PC-3 (cell line): Measurements from ENCODE around the gene MTF2. TPM values are rescaled to one million over a fixed set of nuclear protein-coding genes. Genes with fewer than 3 reads are reported as not detected.

Experiments used
- ATAC-seq: fragments of 200-7000 bp; cut with Tn5 transposase; 2 replicates; pipeline ENCODE4 v1.9.1; 2020; ENCODE audit warnings: mild to moderate bottlenecking, moderate library complexity
- BruUV-seq: library from RNA; stranded (reverse); fragments of 400-500 nt; replicated peaks from 2 replicates; lab custom pipeline; 2021; lab: Mats Ljungman, UMichigan
- CTCF ChIA-PET: fragments of 300-600 bp; sonication (Branson Sonifier 250); formaldehyde crosslinking; loops from one replicate; lab custom pipeline; 2022; ENCODE audit warnings: antibody characterized with exemption; lab: Charles Lee
- POLR2A ChIA-PET: fragments of 300-600 bp; sonication (Branson Sonifier 250); formaldehyde crosslinking; loops from one replicate; lab custom pipeline; 2022; ENCODE audit warnings: antibody characterized with exemption; ENCODE audit not compliant: unreplicated experiment; lab: Charles Lee
- DNase-seq: peaks from one replicate; pipeline ENCODE4 v3.0.0-alpha.2; 2015
- H2AFZ ChIP-seq: fragments of 300-600 bp; sonication (generic); 2 replicates; pipeline ENCODE4 v1.6.0; 2016; ENCODE audit warnings: antibody characterized with exemption, low read length
- H3F3A ChIP-seq: fragments of 300-600 bp; sonication (generic); one replicate; pipeline ENCODE4 v1.6.0; 2017; ENCODE audit warnings: antibody characterized with exemption, low read length, control low read depth, mild to moderate bottlenecking; ENCODE audit not compliant: unreplicated experiment
- H3K27ac ChIP-seq: fragments of 300-600 bp; sonication (generic); 2 replicates; pipeline ENCODE4 v1.5.1; 2016; ENCODE audit warnings: mild to moderate bottlenecking, low read length
- H3K27me3 ChIP-seq: fragments of 300-600 bp; sonication (generic); 2 replicates; pipeline ENCODE4 v1.6.1; 2016; ENCODE audit warnings: low read length, mixed read lengths
- H3K36me3 ChIP-seq: fragments of 300-600 bp; sonication (generic); 2 replicates; pipeline ENCODE4 v1.6.1; 2016; ENCODE audit warnings: low read depth, mixed run types, low read length, mixed read lengths
- H3K4me1 ChIP-seq: fragments of 300-600 bp; sonication (generic); 2 replicates; pipeline ENCODE4 v1.5.1; 2016; ENCODE audit warnings: low read length; ENCODE audit not compliant: insufficient read depth
- H3K4me2 ChIP-seq: fragments of 300-600 bp; sonication (generic); 2 replicates; pipeline ENCODE4 v1.6.0; 2016; ENCODE audit warnings: low read length
- H3K4me3 ChIP-seq: fragments of 300-600 bp; sonication (generic); 2 replicates; pipeline ENCODE4 v1.5.1; 2016; ENCODE audit warnings: mild to moderate bottlenecking, low read length, mixed read lengths
- H3K79me2 ChIP-seq: fragments of 300-600 bp; sonication (generic); 2 replicates; pipeline ENCODE4 v1.6.1; 2017; ENCODE audit warnings: low read length, mixed read lengths
- H3K9ac ChIP-seq: fragments of 300-600 bp; sonication (generic); 2 replicates; pipeline ENCODE4 v1.6.0; 2016; ENCODE audit warnings: mild to moderate bottlenecking, low read length
- H3K9me2 ChIP-seq: fragments of 300-600 bp; sonication (generic); replicated peaks from 2 replicates; pipeline ENCODE4 v1.6.1; 2016; ENCODE audit warnings: mixed run types, low read length, mixed read lengths
- H3K9me3 ChIP-seq: fragments of 300-600 bp; sonication (generic); 2 replicates; pipeline ENCODE4 v1.6.1; 2016; ENCODE audit warnings: low read length, mixed read lengths
- H4K20me1 ChIP-seq: fragments of 300-600 bp; sonication (generic); 2 replicates; pipeline ENCODE4 v1.6.1; 2016; ENCODE audit warnings: low read length, mixed read lengths
- EZH2 ChIP-seq: fragments of 300-600 bp; sonication (generic); IDR thresholded peaks from one replicate; pipeline ENCODE4 v1.6.1; 2017; ENCODE audit warnings: antibody characterized with exemption, mild to moderate bottlenecking, low read length; ENCODE audit not compliant: unreplicated experiment
- EZH2phosphoT487 ChIP-seq: fragments of 300-600 bp; sonication (generic); IDR thresholded peaks from 2 replicates; pipeline ENCODE4 v1.6.1; 2018; ENCODE audit warnings: mild to moderate bottlenecking, antibody characterized with exemption, low read length, borderline replicate concordance
- intact Hi-C: fragments of 100-400 bp; cut with micrococcal nuclease; formaldehyde crosslinking; loops from 2 replicates; pipeline ENCODE4 v1.9.0; 2023
- total RNA-seq: library from RNA; depleted of rRNA; stranded (reverse); fragments of >200 nt; gene quantifications from 2 replicates; pipeline ENCODE4 v1.2.3, GENCODE V29; 2014
- TF ChIP-seq, protein P1 (sequence below): fragments of 300-600 bp; sonication (generic); conservative IDR thresholded peaks from 2 replicates; pipeline ENCODE4 v1.5.1; 2017; ENCODE audit warnings: antibody characterized with exemption, low read depth, mild to moderate bottlenecking, low read length

The MTF2 gene
- total RNA-seq, 1 experiment from 2014 or later = 25.3 TPM

DNA sequence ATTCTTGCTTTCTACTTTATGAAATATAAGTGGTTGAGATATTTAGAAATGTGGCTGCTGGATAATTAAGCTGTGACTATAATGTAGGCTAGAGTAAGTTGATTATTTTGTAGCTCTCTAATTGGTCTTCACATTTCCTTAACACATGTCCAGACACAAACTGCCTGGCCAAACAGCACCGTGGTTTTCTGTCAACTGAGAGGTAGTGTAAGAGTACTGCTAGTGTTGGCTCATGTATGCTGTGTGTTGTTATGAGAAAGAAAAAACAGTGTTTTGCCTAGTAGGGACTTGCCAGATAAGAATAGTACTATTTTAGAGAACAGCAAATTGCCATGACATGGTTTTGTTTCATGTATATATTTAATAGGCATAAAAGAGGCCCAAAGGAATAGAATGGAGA, 64.1 kb downstream of the MTF2 start:
- Histone ChIP-seq H3K36me3 (peaks cover 19% of the 10 kb centered on the region), H3K27ac (no peak overlapping the region), H3K4me3 (no peak overlapping the region), H3K9me3 (no peaks in the 10 kb centered on the region), H3K79me2 (no peaks in the 10 kb centered on the region), H2AFZ (no peak overlapping the region), H3K4me2 (no peak overlapping the region), H3K9me2 (no peaks in the 10 kb centered on the region), H3F3A (no peaks in the 10 kb centered on the region), H4K20me1 (no peaks in the 10 kb centered on the region), H3K9ac (no peak overlapping the region), H3K4me1 (no peaks in the 10 kb centered on the region; the same call in 1 of the 2 replicates), H3K27me3 (no peaks in the 10 kb centered on the region)
- CTCF ChIA-PET = no interaction called here
- ATAC-seq = no peak
- intact Hi-C loops = no loop called here
- TF ChIP-seq EZH2phosphoT487 (no peak), EZH2 (no peak)
- POLR2A ChIA-PET = no interaction called here
- no peak for DNase-seq
- no TSS peak for BruUV-seq

DNA sequence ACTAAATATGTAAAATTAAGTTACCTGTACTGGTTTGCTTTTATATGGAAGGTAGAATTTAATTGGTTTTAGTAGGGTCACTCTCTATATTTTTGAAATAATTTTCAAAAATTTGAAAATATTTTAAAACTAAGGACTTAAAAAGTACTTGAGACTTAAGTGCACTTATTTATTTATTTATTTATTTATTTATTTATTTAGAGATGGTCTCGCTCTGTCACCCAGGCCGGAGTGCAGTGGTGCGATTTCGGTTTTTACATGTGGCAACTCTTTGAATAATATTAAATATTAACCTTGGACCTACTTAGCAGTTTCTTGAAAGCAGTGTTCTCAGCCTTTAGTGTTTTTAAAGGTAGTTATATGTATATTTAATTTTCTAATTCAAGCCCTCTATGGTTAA, 64.7 kb downstream of the MTF2 start:
- H3K9ac ChIP-seq = no peak overlapping the region
- H3K79me2 ChIP-seq = no peaks in the 10 kb centered on the region
- DNase-seq (no peak), ATAC-seq (no peak)
- H3K27ac ChIP-seq = no peak overlapping the region
- intact Hi-C loops = no loop called here
- H3K9me3 ChIP-seq = no peaks in the 10 kb centered on the region
- H3K4me3 ChIP-seq = no peak overlapping the region
- no peak overlapping the region for H3K4me2 ChIP-seq
- POLR2A ChIA-PET = interaction anchor here (0.6 to 0.8 kb wide), 3 partner anchors 39 to 121 kb away, joined by 3 to 19 read pairs (median 6); no protein-coding TSS in a partner anchor
- no peaks in the 10 kb centered on the region for H3K9me2 ChIP-seq
- H3K4me1 ChIP-seq = no peaks in the 10 kb centered on the region
- H3K36me3 ChIP-seq = peaks cover 16% of the 10 kb centered on the region; the same call in 1 of the 2 replicates
- no peak overlapping the region for H2AFZ ChIP-seq
- TF ChIP-seq, protein P1, sequence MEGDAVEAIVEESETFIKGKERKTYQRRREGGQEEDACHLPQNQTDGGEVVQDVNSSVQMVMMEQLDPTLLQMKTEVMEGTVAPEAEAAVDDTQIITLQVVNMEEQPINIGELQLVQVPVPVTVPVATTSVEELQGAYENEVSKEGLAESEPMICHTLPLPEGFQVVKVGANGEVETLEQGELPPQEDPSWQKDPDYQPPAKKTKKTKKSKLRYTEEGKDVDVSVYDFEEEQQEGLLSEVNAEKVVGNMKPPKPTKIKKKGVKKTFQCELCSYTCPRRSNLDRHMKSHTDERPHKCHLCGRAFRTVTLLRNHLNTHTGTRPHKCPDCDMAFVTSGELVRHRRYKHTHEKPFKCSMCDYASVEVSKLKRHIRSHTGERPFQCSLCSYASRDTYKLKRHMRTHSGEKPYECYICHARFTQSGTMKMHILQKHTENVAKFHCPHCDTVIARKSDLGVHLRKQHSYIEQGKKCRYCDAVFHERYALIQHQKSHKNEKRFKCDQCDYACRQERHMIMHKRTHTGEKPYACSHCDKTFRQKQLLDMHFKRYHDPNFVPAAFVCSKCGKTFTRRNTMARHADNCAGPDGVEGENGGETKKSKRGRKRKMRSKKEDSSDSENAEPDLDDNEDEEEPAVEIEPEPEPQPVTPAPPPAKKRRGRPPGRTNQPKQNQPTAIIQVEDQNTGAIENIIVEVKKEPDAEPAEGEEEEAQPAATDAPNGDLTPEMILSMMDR = no peak
- TF ChIP-seq EZH2 (no peak), EZH2phosphoT487 (no peak)
- no TSS peak for BruUV-seq
- H4K20me1 ChIP-seq = no peaks in the 10 kb centered on the region
- CTCF ChIA-PET = no interaction called here
- no peaks in the 10 kb centered on the region for H3F3A ChIP-seq
- H3K27me3 ChIP-seq = no peaks in the 10 kb centered on the region

DNA sequence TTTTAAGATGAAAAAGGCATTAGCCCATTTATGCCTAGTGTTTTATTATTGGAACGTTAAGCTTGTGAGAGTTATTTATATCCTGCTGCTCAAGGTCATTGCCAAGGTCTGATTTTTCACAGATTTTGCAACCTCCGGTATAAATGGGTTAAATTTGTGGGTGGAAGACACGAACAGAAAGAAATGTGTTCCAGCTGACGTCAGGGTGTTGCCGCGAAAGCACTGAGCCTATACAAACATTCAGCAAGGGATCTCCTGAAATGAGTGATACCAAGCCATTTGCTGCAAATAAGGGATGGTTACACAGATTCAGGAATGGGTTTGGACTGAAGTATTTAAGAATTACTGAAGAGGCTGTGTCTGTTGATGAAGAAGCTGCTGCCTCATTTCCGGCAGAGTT, 68.9 kb downstream of the MTF2 start:
- Histone ChIP-seq H3K9ac (no peak overlapping the region), H3K4me2 (no peak overlapping the region), H2AFZ (no peak overlapping the region), H3K9me2 (no peaks in the 10 kb centered on the region), H3K27ac (no peak overlapping the region), H3K79me2 (no peaks in the 10 kb centered on the region), H3K9me3 (no peaks in the 10 kb centered on the region), H3K4me1 (no peaks in the 10 kb centered on the region), H3K27me3 (no peaks in the 10 kb centered on the region), H3F3A (no peaks in the 10 kb centered on the region), H3K4me3 (no peak overlapping the region), H4K20me1 (no peaks in the 10 kb centered on the region), H3K36me3 (peaks cover 23% of the 10 kb centered on the region; the same call in 1 of the 2 replicates)
- BruUV-seq = no TSS peak
- intact Hi-C loops = no loop called here
- no peak for DNase-seq
- ATAC-seq = no peak
- TF ChIP-seq EZH2 (no peak), EZH2phosphoT487 (no peak)
- TF ChIP-seq, protein P1 = no peak
- ChIA-PET CTCF (no interaction called here), POLR2A (no interaction called here)
